SK-N-SH (cell line): ENCODE measurements around the gene EIF4E1B. TPM values are rescaled to one million over a fixed set of nuclear protein-coding genes. Genes with fewer than 3 reads are reported as not detected.

Experiments used
- CTCF ChIA-PET: fragments of 300-600, 350-600 bp; formaldehyde crosslinking; extraction: SDS; loops from one replicate; lab custom pipeline; 2021; lab: Yijun Ruan, JAX
- POLR2A ChIA-PET: fragments of 350-600 bp; sonication (Branson Sonifier 250); formaldehyde crosslinking; extraction: SDS; loops from one replicate; lab custom pipeline; 2020; ENCODE audit warnings: antibody characterized with exemption, inconsistent platforms; lab: Yijun Ruan, JAX
- DNase-seq: peaks from one replicate; pipeline ENCODE4 v3.0.0; 2012
- H2AFZ ChIP-seq: fragments of 200-600 bp; sonication (generic); 2 replicates; pipeline ENCODE4 v1.8.1; 2016; ENCODE audit warnings: antibody characterized with exemption, mild to moderate bottlenecking, low read depth
- H3F3A ChIP-seq: fragments of 200-600 bp; sonication (generic); replicated peaks from 2 replicates; pipeline ENCODE3; 2016; ENCODE audit warnings: antibody characterized with exemption, mild to moderate bottlenecking; ENCODE audit not compliant: insufficient read depth
- H3K27ac ChIP-seq, 2 experiments: fragments of 200-500 bp in 1 of 2; fragments of 200-600 bp in 1 of 2; sonication (Bioruptor generic) in 1 of 2; sonication (generic), shearing (Covaris generic) in 1 of 2; 2 replicates each; pipeline versions ENCODE4 v1.5.1 to v1.6.1; 2014 to 2016; ENCODE audit warnings: low read depth in 2 of 2, inconsistent platforms in 1 of 2, low read length in 1 of 2, mild to moderate bottlenecking in 1 of 2, mixed read lengths in 1 of 2
- H3K27me3 ChIP-seq: fragments of 200-600 bp; sonication (generic), shearing (Covaris generic); 2 replicates; pipeline ENCODE4 v1.6.1; 2016; ENCODE audit warnings: mixed run types; ENCODE audit not compliant: insufficient read depth
- H3K36me3 ChIP-seq, 2 experiments: fragments of 200-500 bp in 1 of 2; fragments of 200-600 bp in 1 of 2; sonication (Bioruptor generic) in 1 of 2; sonication (generic) in 1 of 2; replicated peaks in 1 of 2; 2 replicates each; pipeline versions ENCODE3 to v1.5.1; 2014 to 2016; ENCODE audit warnings: low read length in 1 of 2, mild to moderate bottlenecking in 1 of 2; ENCODE audit not compliant: insufficient read depth in 2 of 2, control insufficient read depth in 1 of 2
- H3K4me1 ChIP-seq, 2 experiments: fragments of 200-500 bp in 1 of 2; fragments of 200-600 bp in 1 of 2; sonication (Bioruptor generic) in 1 of 2; sonication (generic), shearing (Covaris generic) in 1 of 2; 2 replicates each; pipeline versions ENCODE4 v1.5.1 to v1.6.1; 2014 to 2016; ENCODE audit warnings: low read depth in 1 of 2, low read length in 1 of 2, mixed run types in 1 of 2; ENCODE audit not compliant: insufficient read depth in 2 of 2, control insufficient read depth in 1 of 2
- H3K4me2 ChIP-seq: fragments of 200-600 bp; sonication (generic), shearing (Covaris generic); 2 replicates; pipeline ENCODE4 v1.6.1; 2017; ENCODE audit warnings: mixed run types
- H3K4me3 ChIP-seq, 2 experiments: fragments of 200-500 bp in 1 of 2; fragments of 200-600 bp in 1 of 2; sonication (Bioruptor generic) in 1 of 2; sonication (generic), shearing (Covaris generic) in 1 of 2; 2 replicates each; pipeline versions ENCODE4 v1.5.1 to v1.8.1; 2014 to 2016; ENCODE audit warnings: low read depth in 2 of 2, inconsistent platforms in 1 of 2, low read length in 1 of 2, mild to moderate bottlenecking in 1 of 2, mixed read lengths in 1 of 2, moderate library complexity in 1 of 2
- H3K79me2 ChIP-seq: fragments of 200-600 bp; sonication (generic); 2 replicates; pipeline ENCODE4 v1.8.1; 2017; ENCODE audit warnings: mild to moderate bottlenecking; ENCODE audit not compliant: insufficient read depth
- H3K9ac ChIP-seq: fragments of 200-600 bp; sonication (generic); 2 replicates; pipeline ENCODE4 v1.6.1; 2017; ENCODE audit warnings: mixed run types
- H3K9me2 ChIP-seq: fragments of 200-600 bp; sonication (generic); 2 replicates; pipeline ENCODE4 v1.6.1; 2017; ENCODE audit warnings: mixed run types
- H3K9me3 ChIP-seq: fragments of 200-600 bp; sonication (generic); 2 replicates; pipeline ENCODE4 v1.6.1; 2017; ENCODE audit warnings: mixed run types, mild to moderate bottlenecking, moderate library complexity
- H4K20me1 ChIP-seq: fragments of 200-600 bp; sonication (generic); 2 replicates; pipeline ENCODE4 v1.6.1; 2017; ENCODE audit warnings: mild to moderate bottlenecking, mixed run types; ENCODE audit not compliant: insufficient read depth
- CHD2 ChIP-seq: fragments of 150-350 bp; IDR thresholded peaks from 2 replicates; pipeline ENCODE4 v1.6.1; 2018; ENCODE audit warnings: low read length; ENCODE audit not compliant: partially characterized antibody
- ELF1 ChIP-seq: IDR thresholded peaks from 2 replicates; pipeline ENCODE4 v1.4.0; 2012
- EZH2phosphoT487 ChIP-seq: fragments of 200-600 bp; sonication (generic); IDR thresholded peaks from 2 replicates; pipeline ENCODE4 v1.6.1; 2017; ENCODE audit warnings: low read depth, mixed run types, mild to moderate bottlenecking, antibody characterized with exemption, moderate library complexity, borderline replicate concordance
- FOSL2 ChIP-seq: IDR thresholded peaks from 2 replicates; pipeline ENCODE4 v1.4.0; 2012; ENCODE audit warnings: low read depth, mild to moderate bottlenecking, moderate library complexity, borderline replicate concordance
- FOXJ3 ChIP-seq: sonication (generic); formaldehyde crosslinking; IDR thresholded peaks from 2 replicates; pipeline ENCODE4 v1.5.1; 2020; ENCODE audit warnings: mild to moderate bottlenecking, missing genetic modification reagents
- FOXM1 ChIP-seq: IDR thresholded peaks from 2 replicates; pipeline ENCODE4 v1.4.0; 2012; ENCODE audit warnings: low read depth, mild to moderate bottlenecking
- GABPA ChIP-seq: IDR thresholded peaks from 2 replicates; pipeline ENCODE4 v1.4.0; 2012; ENCODE audit warnings: low read depth, mild to moderate bottlenecking
- GATA2 ChIP-seq: sonication (generic); formaldehyde crosslinking; IDR thresholded peaks from 2 replicates; pipeline ENCODE4 v1.5.0; 2020; ENCODE audit warnings: mild to moderate bottlenecking, missing genetic modification reagents
- NFIC ChIP-seq: IDR thresholded peaks from 2 replicates; pipeline ENCODE4 v1.4.0; 2012; ENCODE audit warnings: borderline replicate concordance
- NRF1 ChIP-seq: IDR thresholded peaks from 2 replicates; pipeline ENCODE4 v1.6.1; 2012; ENCODE audit warnings: low read depth, mild to moderate bottlenecking, low read length
- SIN3A ChIP-seq: IDR thresholded peaks from 2 replicates; pipeline ENCODE4 v1.6.1; 2012; ENCODE audit warnings: low read depth, mild to moderate bottlenecking, low read length, moderate library complexity, borderline replicate concordance
- SMC3 ChIP-seq: IDR thresholded peaks from 2 replicates; pipeline ENCODE4 v1.6.1; 2012; ENCODE audit warnings: low read depth, low read length, improper control_type of control experiment
- TCF12 ChIP-seq: IDR thresholded peaks from 2 replicates; pipeline ENCODE4 v1.4.0; 2012
- TEAD4 ChIP-seq: IDR thresholded peaks from 2 replicates; pipeline ENCODE4 v1.4.0; 2012; ENCODE audit warnings: mild to moderate bottlenecking, borderline replicate concordance; ENCODE audit not compliant: insufficient read depth
- YY1 ChIP-seq: IDR thresholded peaks from 2 replicates; pipeline ENCODE4 v1.4.0; 2012; ENCODE audit warnings: low read depth, mild to moderate bottlenecking
- ZBTB33 ChIP-seq: IDR thresholded peaks from 2 replicates; pipeline ENCODE4 v1.4.0; 2012; ENCODE audit warnings: low read depth, borderline replicate concordance
- WGBS: methylation state at CpG from one replicate; pipeline ENCODE4 v1.1.6; 2017; ENCODE audit warnings: low lambda C conversion rate; 5-methylcytosine and 5-hydroxymethylcytosine counted together
- polyA plus RNA-seq, 3 experiments: library from polyadenylated mRNA; depleted of rRNA; stranded (reverse); fragments of >200 nt; gene quantifications; 2 replicates each; pipeline ENCODE4 v1.2.3, GENCODE V29; 2012
- TF ChIP-seq, protein P1 (sequence below): fragments of 150-350 bp; IDR thresholded peaks from 2 replicates; pipeline ENCODE4 v1.6.1; 2016; ENCODE audit warnings: mild to moderate bottlenecking, low read depth, low read length
- TF ChIP-seq, protein P2 (sequence below): IDR thresholded peaks from 2 replicates; pipeline ENCODE4 v1.4.0; 2012; ENCODE audit warnings: low read depth
- TF ChIP-seq, protein P3 (sequence below): fragments of 150-350 bp; IDR thresholded peaks from 2 replicates; pipeline ENCODE4 v1.6.1; 2017; ENCODE audit warnings: antibody characterized with exemption, low read length, low read depth, borderline replicate concordance

Gene EIF4E1B
- polyA plus RNA-seq, 1 of the 3 experiments (the other 2 are of a cell fraction): not detected

- ChIA-PET CTCF (interaction anchor here (1.2 to 2.1 kb wide), 4 partner anchors 17 to 67 kb away, joined by 4 to 6 read pairs (median 5); no protein-coding TSS in a partner anchor), POLR2A (no interaction called here)
- DNase-seq: no peak
- no peaks in the 10 kb centered on the region; a peak in 1 of 4 replicates for H3K4me1 ChIP-seq
- no peaks in the 10 kb centered on the region for H3K9me3 ChIP-seq
- H3F3A ChIP-seq: no peaks in the 10 kb centered on the region
- no peak overlapping the region for H2AFZ ChIP-seq
- WGBS: 58% methylated on average over 4 of the region's 4 CpGs
- H3K27ac ChIP-seq: no peak overlapping the region
- no peaks in the 10 kb centered on the region for H3K9me2 ChIP-seq
- no peak overlapping the region for H3K4me2 ChIP-seq
- 0 out of 2 replicates have a peak, but pooled peaks cover 7% of the 10 kb centered on the region for H3K27me3 ChIP-seq
- no peak overlapping the region for H3K9ac ChIP-seq
- H3K4me3 ChIP-seq: no peak overlapping the region
- H4K20me1 ChIP-seq: no peaks in the 10 kb centered on the region
- TF ChIP-seq NFIC: no peak
- TF ChIP-seq NRF1: no peak
- no peak for TF ChIP-seq ZBTB33
- TF ChIP-seq ELF1: no peak
- TF ChIP-seq EZH2phosphoT487: no peak
- no peak for TF ChIP-seq SIN3A
- TF ChIP-seq SMC3: no peak
- no peak for TF ChIP-seq CHD2
- TF ChIP-seq, protein P1, sequence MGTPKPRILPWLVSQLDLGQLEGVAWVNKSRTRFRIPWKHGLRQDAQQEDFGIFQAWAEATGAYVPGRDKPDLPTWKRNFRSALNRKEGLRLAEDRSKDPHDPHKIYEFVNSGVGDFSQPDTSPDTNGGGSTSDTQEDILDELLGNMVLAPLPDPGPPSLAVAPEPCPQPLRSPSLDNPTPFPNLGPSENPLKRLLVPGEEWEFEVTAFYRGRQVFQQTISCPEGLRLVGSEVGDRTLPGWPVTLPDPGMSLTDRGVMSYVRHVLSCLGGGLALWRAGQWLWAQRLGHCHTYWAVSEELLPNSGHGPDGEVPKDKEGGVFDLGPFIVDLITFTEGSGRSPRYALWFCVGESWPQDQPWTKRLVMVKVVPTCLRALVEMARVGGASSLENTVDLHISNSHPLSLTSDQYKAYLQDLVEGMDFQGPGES: no peak
- TF ChIP-seq FOSL2: no peak
- TF ChIP-seq TCF12: no peak
- TF ChIP-seq, protein P2, sequence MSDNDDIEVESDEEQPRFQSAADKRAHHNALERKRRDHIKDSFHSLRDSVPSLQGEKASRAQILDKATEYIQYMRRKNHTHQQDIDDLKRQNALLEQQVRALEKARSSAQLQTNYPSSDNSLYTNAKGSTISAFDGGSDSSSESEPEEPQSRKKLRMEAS: no peak
- no peak for TF ChIP-seq GATA2 (CRISPR knock-in tag)
- TF ChIP-seq, protein P3, sequence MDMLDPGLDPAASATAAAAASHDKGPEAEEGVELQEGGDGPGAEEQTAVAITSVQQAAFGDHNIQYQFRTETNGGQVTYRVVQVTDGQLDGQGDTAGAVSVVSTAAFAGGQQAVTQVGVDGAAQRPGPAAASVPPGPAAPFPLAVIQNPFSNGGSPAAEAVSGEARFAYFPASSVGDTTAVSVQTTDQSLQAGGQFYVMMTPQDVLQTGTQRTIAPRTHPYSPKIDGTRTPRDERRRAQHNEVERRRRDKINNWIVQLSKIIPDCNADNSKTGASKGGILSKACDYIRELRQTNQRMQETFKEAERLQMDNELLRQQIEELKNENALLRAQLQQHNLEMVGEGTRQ: no peak
- no peak for TF ChIP-seq TEAD4
- TF ChIP-seq FOXM1: no peak
- no peak for TF ChIP-seq GABPA
- no peak for TF ChIP-seq FOXJ3 (CRISPR knock-in tag)
- no peak for TF ChIP-seq YY1
- no peaks in the 10 kb centered on the region for H3K36me3 ChIP-seq
- H3K79me2 ChIP-seq: no peaks in the 10 kb centered on the region
These were observed 10.1 kb downstream of the EIF4E1B start for GRCh38 chr5:176640616-176641015.
